NOMO-1 (cell line): Measurements from ENCODE around the gene USP21.
A peak's percentile ranks its signal among the peaks of the same experiment; 100 is the strongest.

Source experiments
- DNase-seq, 2 experiments: peaks; one replicate each; lab custom pipeline; 2025; ENCODE audit not compliant: unreplicated experiment in 2 of 2; lab: John Stamatoyannopoulos, UW

USP21 gene

GRCh38 chr1:161192476-161193465 lies 33.5 kb downstream of the USP21 start:
- peak; percentile 77 to 78 for DNase-seq

DNA sequence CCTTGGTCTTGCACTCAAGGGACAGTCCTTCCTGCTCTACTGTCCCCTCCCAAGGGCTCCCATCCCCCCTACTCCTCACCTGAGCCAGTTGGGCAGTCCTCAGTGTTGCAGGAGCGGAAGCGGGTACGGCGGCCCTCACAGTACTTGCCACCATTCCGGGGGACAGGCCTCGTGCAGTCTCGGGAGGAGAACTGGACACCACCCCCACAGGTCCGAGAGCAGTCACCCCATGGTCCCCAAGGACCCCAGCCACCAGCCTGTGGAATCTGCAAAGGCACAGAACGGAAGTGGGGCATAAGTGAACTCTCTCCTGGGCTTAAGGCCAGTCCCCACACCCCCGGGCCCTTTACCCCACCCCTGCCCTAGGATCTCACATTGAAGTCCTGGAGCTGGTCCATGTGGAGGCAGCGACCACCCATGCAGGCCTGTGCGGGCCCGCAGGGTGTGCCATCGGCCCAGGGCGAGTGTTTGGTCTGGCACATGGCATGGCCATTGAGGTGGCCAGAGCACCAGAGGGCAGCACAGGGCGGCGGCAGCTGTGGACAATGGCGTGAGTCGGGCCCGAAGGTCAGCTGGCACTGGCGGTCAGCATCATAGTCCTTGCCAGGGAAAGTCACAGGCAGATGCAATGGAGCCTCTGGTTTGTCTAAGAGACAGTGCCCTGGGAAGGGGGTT lies 34.4 kb downstream of the USP21 start:
- no peak for DNase-seq

DNA sequence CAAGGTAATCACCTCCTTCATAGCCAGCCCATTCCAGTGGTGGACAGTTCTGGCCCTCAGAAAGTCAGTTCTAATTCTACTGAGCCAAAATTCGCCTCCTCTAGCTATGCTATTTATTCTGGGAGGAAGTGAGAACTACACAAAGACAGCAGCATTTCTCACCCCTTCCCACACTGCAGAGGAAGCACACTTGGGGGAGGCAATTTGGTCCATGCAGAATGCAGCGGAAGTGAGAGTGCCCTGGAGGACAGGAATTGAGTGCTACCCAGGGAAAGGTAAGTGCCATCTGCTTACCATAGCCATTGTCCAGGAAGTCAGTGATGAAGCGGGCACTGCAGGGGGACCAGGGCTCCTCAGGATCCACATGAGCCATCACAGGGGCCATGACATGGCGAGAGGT lies 35.9 kb downstream of the USP21 start:
- DNase-seq = peak; percentile 63 to 71

- no peak for DNase-seq
These were observed 36.8 kb downstream of the USP21 start for GRCh38 chr1:161196111-161196510.

DNA sequence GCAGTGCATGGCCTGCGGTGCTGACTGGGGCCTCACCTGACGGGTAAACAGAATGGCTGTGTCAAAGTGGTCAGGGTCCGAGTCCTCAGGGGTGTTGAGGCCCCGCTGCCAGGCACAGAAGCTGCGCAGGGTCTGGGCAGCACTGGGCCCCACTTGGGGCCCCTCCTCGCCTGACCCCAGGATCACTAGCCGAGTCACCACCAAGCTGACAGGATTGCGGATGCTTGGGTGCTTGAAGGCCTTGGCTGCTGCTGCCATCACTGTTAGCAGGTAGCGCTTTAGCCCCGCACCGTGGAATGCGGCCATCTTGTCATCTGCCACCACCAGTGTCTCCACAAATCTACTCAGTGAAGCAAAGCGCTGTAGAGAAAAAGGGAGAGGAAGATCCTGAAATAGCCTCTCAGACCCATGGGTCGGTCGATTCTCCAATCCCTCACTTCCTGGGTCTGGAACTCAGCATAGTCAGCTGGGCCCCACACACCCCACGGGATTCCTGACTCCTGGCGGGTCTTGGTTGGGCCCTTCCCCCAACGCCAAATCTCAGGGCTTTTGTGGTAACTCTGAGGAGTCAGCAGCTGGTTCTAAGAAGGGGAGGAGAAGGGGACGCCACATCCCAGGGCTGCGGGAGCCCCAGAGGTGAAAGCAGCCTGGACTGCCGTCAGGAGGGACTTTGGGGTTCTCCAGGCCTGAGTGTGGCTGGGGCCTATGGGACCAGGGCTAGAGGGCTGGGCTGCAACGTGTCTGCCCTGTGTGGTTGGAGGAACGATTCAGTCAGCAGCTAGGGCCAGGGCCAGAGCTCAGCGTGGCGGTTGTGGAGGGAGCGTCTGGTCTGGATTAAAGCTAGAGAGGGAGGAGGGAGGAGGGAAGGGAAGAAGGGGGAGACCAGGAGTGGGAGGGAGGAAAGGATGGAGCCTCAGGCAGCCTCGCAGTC lies 37.5 kb downstream of the USP21 start:
- DNase-seq = no peak

GRCh38 chr1:161197560-161198193 lies 38.4 kb downstream of the USP21 start:
- no peak for DNase-seq

- no peak for DNase-seq
These were observed 39.0 kb downstream of the USP21 start for GRCh38 chr1:161198194-161198896.

- DNase-seq = no peak
These were observed 39.7 kb downstream of the USP21 start, which contains the start of gene ADAMTS4 for GRCh38 chr1:161198897-161199431. ADAMTS4 (minus strand) TSS chr1:161199054; CDS start chr1:161198627, 427 bp downstream.

DNA sequence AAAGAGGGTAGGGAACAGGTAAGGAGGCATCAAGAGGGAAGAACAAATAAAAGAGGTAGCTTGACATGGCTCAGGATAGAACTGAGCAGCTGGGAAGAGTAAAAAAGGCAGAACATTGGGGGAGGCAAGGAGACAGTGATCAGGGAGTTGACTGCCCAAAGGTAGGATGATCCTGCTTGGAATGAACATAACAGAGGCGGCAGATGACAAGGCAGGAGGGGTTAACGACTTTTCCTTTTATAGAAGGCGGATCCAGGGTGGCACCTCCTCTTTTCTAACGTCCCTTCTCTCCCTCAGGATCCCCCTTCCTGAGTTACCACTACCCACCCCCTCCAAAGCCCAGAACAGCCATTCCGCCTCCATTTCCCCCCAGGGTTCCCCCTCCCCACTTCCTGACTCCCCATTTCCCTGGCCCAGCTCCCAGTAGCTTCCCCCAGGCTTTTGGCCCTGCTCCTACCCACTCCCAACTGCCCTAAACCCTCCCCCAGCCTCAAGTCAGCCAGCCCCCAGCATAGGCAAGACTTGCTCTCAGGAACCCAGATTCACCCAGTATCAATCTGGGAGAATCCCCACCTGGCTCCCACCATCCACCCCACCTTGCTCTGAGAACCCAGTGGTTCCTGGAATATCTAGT lies 40.3 kb downstream of the USP21 start:
- DNase-seq = no peak

DNA sequence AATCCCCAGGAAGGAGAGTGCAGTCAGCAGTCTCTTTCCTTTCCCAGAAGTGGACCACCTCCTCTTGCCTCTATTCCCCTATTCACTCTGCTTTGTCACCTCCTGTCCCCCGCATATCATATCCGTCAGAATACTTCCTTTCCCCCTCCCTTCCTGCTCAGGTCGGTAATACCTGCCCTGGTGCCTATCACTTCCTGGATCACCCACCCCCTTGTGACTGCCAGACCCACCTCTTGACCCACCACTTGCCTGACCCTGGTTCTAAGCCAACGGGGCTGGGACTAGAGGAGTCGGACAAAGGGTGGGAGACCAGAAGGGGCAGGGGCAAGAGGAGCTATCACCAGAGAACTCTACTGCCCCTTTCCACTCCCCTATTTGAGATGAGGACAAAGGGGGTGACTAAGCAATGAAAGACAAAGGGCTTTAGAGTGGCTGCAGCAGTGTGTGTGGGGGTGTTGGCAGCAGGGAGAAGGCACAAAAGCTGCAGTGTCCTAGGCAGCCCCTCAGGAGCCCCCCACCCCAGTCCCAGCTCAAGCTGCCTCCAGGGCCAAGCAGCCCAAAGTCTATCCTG lies 41.2 kb downstream of the USP21 start:
- DNase-seq = no peak

DNA sequence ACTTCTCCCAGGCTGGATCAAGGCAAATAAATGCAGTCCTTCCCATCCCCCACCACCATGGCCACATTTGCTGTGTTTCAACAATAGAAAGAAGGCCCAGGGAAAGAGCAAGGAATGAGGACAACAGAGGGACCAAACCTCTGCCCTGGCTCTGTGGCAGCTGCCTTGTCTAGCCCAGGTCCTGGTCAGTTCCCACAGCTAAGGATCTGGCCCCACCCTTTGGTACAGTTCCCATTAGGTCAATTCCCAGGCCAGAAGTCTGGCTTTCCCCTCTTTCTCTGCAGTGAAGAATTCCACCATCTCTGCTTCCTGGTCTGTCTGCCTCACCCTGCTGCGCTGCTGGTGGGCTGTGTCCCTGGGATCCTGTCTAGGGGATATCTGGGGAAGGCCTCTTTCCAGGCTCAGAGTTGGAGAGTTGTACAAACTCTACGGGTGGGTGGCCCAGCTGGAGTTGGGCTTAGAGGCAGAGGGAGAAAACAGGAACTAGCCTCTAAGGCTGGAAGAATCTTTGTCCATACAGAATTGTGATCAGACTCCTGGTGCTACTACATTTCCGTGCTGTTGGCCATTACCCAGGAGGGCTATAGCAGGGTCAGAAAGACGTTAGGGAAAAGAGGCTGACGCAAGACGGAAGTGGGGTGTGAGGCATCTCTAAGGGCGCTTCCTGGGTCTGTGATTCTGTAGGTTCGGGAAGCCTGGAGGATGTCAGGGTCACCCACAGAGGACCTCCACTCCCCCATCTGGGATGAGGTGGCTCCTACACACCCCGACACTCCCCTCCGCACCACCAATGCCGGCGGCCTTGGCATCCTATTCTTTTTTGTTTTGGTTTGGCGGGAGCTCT lies 41.9 kb downstream of the USP21 start:
- peak; percentile 48 for DNase-seq

GRCh38 chr1:161201836-161202712 lies 42.8 kb downstream of the USP21 start, which contains the start of gene NDUFS2:
NDUFS2 (plus strand) TSS chr1:161202367; CDS start chr1:161202386, 19 bp downstream.
- DNase-seq = peak; percentile 88 to 99

DNA sequence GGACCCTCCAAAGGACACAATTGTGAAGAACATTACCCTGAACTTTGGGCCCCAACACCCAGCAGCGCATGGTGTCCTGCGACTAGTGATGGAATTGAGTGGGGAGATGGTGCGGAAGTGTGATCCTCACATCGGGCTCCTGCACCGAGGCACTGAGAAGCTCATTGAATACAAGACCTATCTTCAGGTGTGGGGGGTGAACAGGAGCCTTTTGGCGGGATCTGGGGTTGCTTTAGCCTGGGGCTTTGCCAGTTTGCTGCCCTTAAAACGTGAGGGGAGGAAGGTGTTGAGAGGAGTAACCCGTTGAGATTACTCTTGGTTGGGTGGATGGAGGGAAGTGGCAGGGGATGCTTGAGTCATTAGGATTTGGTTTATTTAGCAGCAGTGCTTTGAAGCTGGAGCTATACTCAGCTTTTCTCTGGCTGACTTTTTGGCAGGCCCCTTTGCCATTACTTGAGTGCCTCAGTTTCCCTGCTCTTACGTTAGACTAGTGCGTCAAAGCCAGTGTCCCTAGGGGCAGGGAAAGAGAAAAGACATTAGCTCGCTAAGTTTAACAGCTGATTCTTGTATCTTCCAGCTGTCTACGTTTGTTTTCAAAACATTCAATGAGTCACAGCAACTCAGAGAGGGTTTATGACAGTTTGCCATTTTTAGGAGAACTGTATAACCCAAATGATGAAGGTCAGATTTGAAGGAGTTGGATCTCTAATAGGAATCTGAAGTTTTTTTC lies 47.3 kb downstream of the USP21 start:
- DNase-seq = no peak

DNA sequence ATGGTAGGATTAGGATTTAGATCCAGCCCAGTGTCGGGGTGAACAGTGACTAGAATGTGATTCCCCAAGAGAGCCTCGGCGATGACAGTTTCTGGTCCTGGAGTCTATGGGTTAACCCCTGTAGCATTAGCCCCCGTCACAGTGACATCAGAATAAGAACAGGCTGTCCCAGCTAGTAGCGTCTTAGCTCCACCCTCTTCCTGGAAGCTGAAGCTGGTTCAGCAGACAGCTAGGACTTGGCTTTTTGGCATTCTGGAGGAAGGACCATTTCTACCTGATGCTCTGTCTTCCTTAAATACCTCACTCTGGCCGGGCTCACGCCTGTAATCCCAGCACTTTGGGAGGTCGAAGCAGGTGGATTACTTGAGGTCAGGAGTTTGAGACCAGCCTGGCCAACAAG lies 47.9 kb downstream of the USP21 start:
- DNase-seq = no peak

DNA sequence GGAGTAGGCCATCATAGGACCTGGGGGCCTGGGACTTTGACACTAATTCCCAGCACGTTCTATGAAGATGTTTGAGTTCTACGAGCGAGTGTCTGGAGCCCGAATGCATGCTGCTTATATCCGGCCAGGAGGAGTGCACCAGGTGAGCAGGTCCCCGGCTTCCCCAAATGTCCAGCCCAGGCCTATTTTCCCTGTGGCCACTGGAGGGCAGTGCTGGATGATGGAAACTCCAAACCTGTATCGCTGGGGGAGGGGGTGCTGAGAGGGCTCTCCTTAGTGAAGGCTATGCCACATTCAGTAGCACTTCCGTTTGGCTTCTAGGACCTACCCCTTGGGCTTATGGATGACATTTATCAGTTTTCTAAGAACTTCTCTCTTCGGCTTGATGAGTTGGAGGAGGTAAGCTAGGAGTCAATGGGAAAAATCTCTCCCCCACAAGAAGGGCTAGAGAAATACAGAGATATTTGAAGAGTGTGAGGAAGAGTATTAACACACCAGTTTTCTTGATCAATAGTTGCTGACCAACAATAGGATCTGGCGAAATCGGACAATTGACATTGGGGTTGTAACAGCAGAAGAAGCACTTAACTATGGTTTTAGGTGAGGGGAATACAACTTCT lies 50.6 kb downstream of the USP21 start:
- DNase-seq = peak; percentile 75 to 79
